GM19043 (cell line): ENCODE measurements around the gene ALDH6A1.
A peak's percentile ranks its signal among the peaks of the same experiment; 100 is the strongest.
"Not testable (repeated sequence)": the region's sequence is repeated elsewhere in the genome, so short reads cannot be mapped to it uniquely, and the experiment has no call there.

Source experiments
- ATAC-seq: cut with Tn5 transposase; IDR thresholded peaks from one replicate; pipeline ENCODE4 v1.9.1; 2021; ENCODE audit warnings: low read depth; ENCODE audit not compliant: unreplicated experiment

The ALDH6A1 gene

GRCh38 chr14:74084277-74085046 is at the start of gene ALDH6A1, which contains the start of gene LIN52:
TSS of gene ALDH6A1 (minus strand) at chr14:74084453. CDS start at chr14:74084394, 59 bp downstream.
TSS of gene LIN52 (plus strand) at chr14:74084956. CDS start at chr14:74084975, 19 bp downstream.
- ATAC-seq: peak; percentile 91

GRCh38 chr14:74127634-74128033 is 43.4 kb upstream of the ALDH6A1 start:
- ATAC-seq: no peak

GRCh38 chr14:74126315-74127013 is 42.2 kb upstream of the ALDH6A1 start:
- no peak for ATAC-seq

GRCh38 chr14:74125487-74125886 is 41.2 kb upstream of the ALDH6A1 start:
- not testable (repeated sequence) for ATAC-seq

- ATAC-seq: not testable (repeated sequence)
These were observed 27.4 kb upstream of the ALDH6A1 start for GRCh38 chr14:74111395-74112216.

GRCh38 chr14:74109369-74109768 is 25.1 kb upstream of the ALDH6A1 start:
- ATAC-seq: no peak

GRCh38 chr14:74105381-74105780 is 21.1 kb upstream of the ALDH6A1 start:
- no peak for ATAC-seq

- ATAC-seq: no peak
These were observed 5.2 kb upstream of the ALDH6A1 start for GRCh38 chr14:74089251-74090020.

GRCh38 chr14:74085828-74086227 is 1.6 kb upstream of the ALDH6A1 start:
- ATAC-seq: no peak

GRCh38 chr14:74085047-74085637 is 889 bp upstream of the ALDH6A1 start:
- no peak for ATAC-seq

GRCh38 chr14:74083784-74084276 is 423 bp downstream of the ALDH6A1 start:
- ATAC-seq: no peak

GRCh38 chr14:74083161-74083560 is 1.1 kb downstream of the ALDH6A1 start:
- no peak for ATAC-seq

- no peak for ATAC-seq
These were observed 2.8 kb downstream of the ALDH6A1 start for GRCh38 chr14:74081491-74081890.

GRCh38 chr14:74080820-74081460 is 3.3 kb downstream of the ALDH6A1 start:
- no peak for ATAC-seq

- ATAC-seq: no peak
These were observed 6.9 kb downstream of the ALDH6A1 start for GRCh38 chr14:74077401-74077800.

- no peak for ATAC-seq
These were observed 18.3 kb downstream of the ALDH6A1 start for GRCh38 chr14:74065746-74066575.

GRCh38 chr14:74064883-74065282 is 19.4 kb downstream of the ALDH6A1 start:
- ATAC-seq: no peak

- ATAC-seq: no peak
These were observed 19.8 kb downstream of the ALDH6A1 start for GRCh38 chr14:74064426-74064825.
